ENCODE data around the gene RAB34.

RAB34 gene

GRCh38 chr17:28720247-28720996, 2.8 kb upstream of the RAB34 start:
- Histone ChIP-seq H3K9me3 (ENCODE audit: low read depth, low read length) (no peaks in the 10 kb centered on the region), H3K36me3 (ENCODE audit: insufficient read depth, low read length) (peaks cover 58% of the 10 kb centered on the region), H3K27ac (peak overlapping the region; percentile 89), H3K9ac (ENCODE audit: insufficient read length) (peak overlapping the region; percentile 100), H3K4me3 (peak overlapping the region; percentile 99)
- TF ChIP-seq POLR2AphosphoS5 (IDR thresholded peaks at IDR 0.05; ENCODE audit: borderline replicate concordance, low read depth, low read length): no peak
- TF ChIP-seq EZH2 (IDR thresholded peaks at IDR 0.05): no peak
- TF ChIP-seq FOXP2 (optimal IDR thresholded peaks at IDR 0.05; ENCODE audit: control extremely low read depth, extremely low read length, insufficient read depth): no peak
- no peak for DNase-seq (ENCODE audit: low read depth, low spot score)

DNA sequence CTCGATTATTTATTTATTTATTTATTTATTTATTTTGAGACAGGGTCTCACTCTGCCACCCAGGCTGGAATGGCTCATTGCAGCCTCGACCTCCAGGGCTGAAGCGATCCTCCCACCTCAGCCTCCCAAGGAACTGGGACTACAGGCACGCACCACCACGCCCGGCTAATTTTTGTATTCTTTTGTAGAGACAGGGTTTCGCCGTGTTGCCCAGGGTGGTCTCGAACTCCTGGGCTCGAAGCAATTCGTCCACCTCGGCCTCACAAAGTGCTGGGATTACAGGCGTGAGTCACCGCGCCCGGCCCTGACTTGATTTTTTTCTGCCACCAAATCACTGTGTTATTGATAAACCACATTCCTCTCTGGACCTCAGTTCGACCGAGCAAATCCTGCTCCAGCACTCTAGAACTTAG, 1.4 kb upstream of the RAB34 start:
- Histone ChIP-seq H3K27ac (peak overlapping the region; percentile 89), H3K9me3 (ENCODE audit: low read depth, low read length) (no peaks in the 10 kb centered on the region), H3K36me3 (ENCODE audit: insufficient read depth, low read length) (peaks cover 59% of the 10 kb centered on the region), H3K4me3 (peak overlapping the region; percentile 99), H3K9ac (ENCODE audit: insufficient read length) (peak overlapping the region; percentile 77)
- no peak for TF ChIP-seq EZH2 (IDR thresholded peaks at IDR 0.05)
- TF ChIP-seq FOXP2 (optimal IDR thresholded peaks at IDR 0.05; ENCODE audit: control extremely low read depth, extremely low read length, insufficient read depth): no peak
- TF ChIP-seq POLR2AphosphoS5 (IDR thresholded peaks at IDR 0.05; ENCODE audit: borderline replicate concordance, low read depth, low read length): no peak
- no peak for DNase-seq (ENCODE audit: low read depth, low spot score)

DNA sequence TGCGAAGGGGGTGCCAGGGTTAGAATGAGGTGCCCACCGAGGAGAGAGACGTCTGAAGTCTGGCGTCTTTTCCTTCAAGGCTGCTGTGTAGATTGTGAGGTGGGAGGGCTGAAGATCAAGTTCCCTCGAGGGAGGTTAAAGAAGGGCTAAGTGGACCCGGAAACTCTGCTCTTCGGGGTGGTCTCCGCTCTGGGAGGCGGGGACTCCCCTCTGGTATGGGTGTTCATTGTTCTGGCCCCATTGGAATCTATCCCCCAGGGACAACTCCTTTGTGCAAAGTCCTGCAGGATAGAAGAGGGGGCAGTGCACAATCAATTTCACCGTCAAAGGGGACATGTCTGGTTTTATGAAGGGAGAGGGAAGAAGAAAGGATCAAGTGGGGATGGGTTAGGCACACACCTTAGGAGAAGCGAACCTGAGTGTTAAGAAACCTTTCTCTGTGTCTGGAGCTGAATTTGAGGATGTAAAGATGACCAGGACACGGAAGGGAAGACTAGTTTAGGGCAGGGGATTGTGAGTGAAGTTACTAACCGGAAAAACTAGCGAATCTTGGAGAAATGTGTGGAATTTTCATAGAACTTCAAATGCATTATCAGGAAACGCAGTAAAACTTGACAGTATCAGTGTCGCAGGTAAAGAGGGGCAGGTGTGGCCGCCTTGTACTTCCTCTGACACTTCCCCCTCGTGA, 809 bp upstream of the RAB34 start:
- peaks cover 58% of the 10 kb centered on the region for H3K36me3 ChIP-seq (ENCODE audit: insufficient read depth, low read length)
- peak overlapping the region; percentile 92 for H3K4me3 ChIP-seq
- DNase-seq (ENCODE audit: low read depth, low spot score): no peak
- no peaks in the 10 kb centered on the region for H3K9me3 ChIP-seq (ENCODE audit: low read depth, low read length)
- TF ChIP-seq POLR2AphosphoS5 (IDR thresholded peaks at IDR 0.05; ENCODE audit: borderline replicate concordance, low read depth, low read length) (no peak; the same call in 1 of the 2 replicates), EZH2 (IDR thresholded peaks at IDR 0.05) (no peak), FOXP2 (optimal IDR thresholded peaks at IDR 0.05; ENCODE audit: control extremely low read depth, extremely low read length, insufficient read depth) (no peak)
- H3K27ac ChIP-seq: peak overlapping the region; percentile 89
- H3K9ac ChIP-seq (ENCODE audit: insufficient read length): peak overlapping the region; percentile 78

- no peak for TF ChIP-seq EZH2 (IDR thresholded peaks at IDR 0.05)
- no peak; the same call in 1 of the 2 replicates for TF ChIP-seq POLR2AphosphoS5 (IDR thresholded peaks at IDR 0.05; ENCODE audit: borderline replicate concordance, low read depth, low read length)
- no peak for TF ChIP-seq FOXP2 (optimal IDR thresholded peaks at IDR 0.05; ENCODE audit: control extremely low read depth, extremely low read length, insufficient read depth)
- peak overlapping the region; percentile 92 for H3K4me3 ChIP-seq
- H3K27ac ChIP-seq: peak overlapping the region; percentile 89
- H3K9ac ChIP-seq (ENCODE audit: insufficient read length): peak overlapping the region; percentile 96
- DNase-seq (ENCODE audit: low read depth, low spot score): no peak
- H3K36me3 ChIP-seq (ENCODE audit: insufficient read depth, low read length): peaks cover 47% of the 10 kb centered on the region
- no peaks in the 10 kb centered on the region for H3K9me3 ChIP-seq (ENCODE audit: low read depth, low read length)
Measured at GRCh38 chr17:28716740-28717577, 709 bp downstream of the RAB34 start.

- peaks cover 29% of the 10 kb centered on the region for H3K36me3 ChIP-seq (ENCODE audit: insufficient read depth, low read length)
- H3K9ac ChIP-seq (ENCODE audit: insufficient read length): no peak overlapping the region
Measured at GRCh38 chr17:28715217-28715616, 2.5 kb downstream of the RAB34 start.

GRCh38 chr17:28714281-28714680, 3.4 kb downstream of the RAB34 start:
- no peak for TF ChIP-seq POLR2AphosphoS5 (IDR thresholded peaks at IDR 0.05; ENCODE audit: borderline replicate concordance, low read depth, low read length)
- no peak for TF ChIP-seq FOXP2 (optimal IDR thresholded peaks at IDR 0.05; ENCODE audit: control extremely low read depth, extremely low read length, insufficient read depth)
- TF ChIP-seq EZH2 (IDR thresholded peaks at IDR 0.05): no peak
- H3K27ac ChIP-seq: no peak overlapping the region
- DNase-seq (ENCODE audit: low read depth, low spot score): no peak
- peaks cover 28% of the 10 kb centered on the region; the same call in 1 of the 2 replicates for H3K36me3 ChIP-seq (ENCODE audit: insufficient read depth, low read length)
- H3K9ac ChIP-seq (ENCODE audit: insufficient read length): no peak overlapping the region
- H3K4me3 ChIP-seq: no peak overlapping the region
- no peaks in the 10 kb centered on the region for H3K9me3 ChIP-seq (ENCODE audit: low read depth, low read length)

More at GRCh38 chr17:28715217-28715616, 2.5 kb downstream of the RAB34 start:
- Histone ChIP-seq H3K4me3 (no peak overlapping the region), H3K9me3 (ENCODE audit: low read depth, low read length) (no peaks in the 10 kb centered on the region), H3K27ac (no peak overlapping the region)
- no peak for DNase-seq (ENCODE audit: low read depth, low spot score)
- TF ChIP-seq EZH2 (IDR thresholded peaks at IDR 0.05): no peak
- no peak for TF ChIP-seq POLR2AphosphoS5 (IDR thresholded peaks at IDR 0.05; ENCODE audit: borderline replicate concordance, low read depth, low read length)
- TF ChIP-seq FOXP2 (optimal IDR thresholded peaks at IDR 0.05; ENCODE audit: control extremely low read depth, extremely low read length, insufficient read depth): no peak

DNA sequence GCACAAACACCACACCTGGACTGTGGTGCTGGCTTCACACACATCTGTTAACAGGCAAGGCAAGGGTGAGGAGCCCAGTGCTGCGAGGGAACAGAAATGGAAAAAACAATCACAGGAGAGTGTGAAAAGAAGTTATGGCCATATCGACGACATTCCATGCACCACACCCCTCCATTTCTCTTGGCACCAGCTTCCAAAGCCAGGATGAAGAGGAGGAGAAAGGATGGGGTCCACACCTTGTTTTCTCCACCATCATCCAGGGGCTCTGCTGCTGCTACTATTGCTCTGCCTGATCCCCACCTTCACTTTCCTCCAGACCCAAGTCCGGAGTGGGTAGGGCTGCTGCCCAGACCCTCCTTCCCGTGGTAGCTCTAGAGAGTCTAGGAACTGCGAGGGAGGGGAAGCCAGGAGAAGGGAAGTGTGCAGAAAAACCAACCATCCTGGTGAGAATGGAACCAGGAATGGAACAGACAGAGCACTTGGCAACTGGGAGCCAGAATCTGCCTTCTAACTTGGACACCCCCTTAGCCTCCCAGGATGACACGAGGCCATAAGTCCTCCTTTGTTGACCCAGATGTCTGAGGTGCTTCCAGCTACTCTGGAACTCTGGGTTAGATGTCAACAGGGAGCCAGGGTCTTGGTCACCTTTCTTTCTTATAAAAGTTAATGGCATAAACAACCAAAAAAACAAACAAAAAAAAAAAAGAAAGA, 4.8 kb downstream of the RAB34 start:
- no peak overlapping the region for H3K4me3 ChIP-seq
- DNase-seq (ENCODE audit: low read depth, low spot score): no peak

More for the DNA sequence above, 4.8 kb downstream of the RAB34 start:
- TF ChIP-seq FOXP2 (optimal IDR thresholded peaks at IDR 0.05; ENCODE audit: control extremely low read depth, extremely low read length, insufficient read depth) (no peak), EZH2 (IDR thresholded peaks at IDR 0.05) (no peak)
- Histone ChIP-seq H3K27ac (peak overlapping the region; percentile 50), H3K9ac (ENCODE audit: insufficient read length) (no peak overlapping the region), H3K9me3 (ENCODE audit: low read depth, low read length) (no peaks in the 10 kb centered on the region), H3K36me3 (ENCODE audit: insufficient read depth, low read length) (peaks cover 28% of the 10 kb centered on the region; the same call in 1 of the 2 replicates)

Measured in SK-N-MC (cell line).